Heart left ventricle (tissue), 13 donors: ENCODE measurements around the gene FLVCR2.

Experiments
- POLR2A ChIP-seq, 2 donors: fragments of 450-650 bp; IDR thresholded peaks; one replicate each; pipeline ENCODE4 v1.6.1; 2017; ENCODE audit warnings: antibody characterized with exemption in 2 of 2, mild to moderate bottlenecking in 2 of 2, moderate library complexity in 2 of 2
- TF ChIP-seq, protein P1 (sequence below), 12 donors: fragments of 200-600 bp; sonication (generic) in 4 of 12; IDR thresholded peaks; one replicate each; pipeline versions ENCODE4 v1.5.0 to v1.8.0; 2018 to 2022; ENCODE audit warnings: antibody characterized with exemption in 12 of 12, mild to moderate bottlenecking in 5 of 12
- donor health status: ischemic (EF 13 %, LVEDD 7.1; RV severe dilation, severe dysfunction).
- donor health status: DM: no; HTN: yes; CAD: no.
- donor health status: DM: no; HTN: no; CAD: no.
- donor health status: ischemic (EF 25% LVEDD 6.9; RV normal size, moderate dysfunction).
- donor health status: ischemic (EF 25% LVEDD 5.7; RV mildly dilated, moderate dysfunction).
- donor health status: ischemic (EF 35%, LVEDD 5.7; RV mildly dilated, moderate dysfunction).
- donor health status: nonischemic (EF 11% LVEDD 7.7; RV severe dilation, severe dysfunction).
- donor health status: DM: yes; HTN: yes; CAD: no.
- donor health status: PGD.
- donor health status: ischemic (EF 29% LVEDD 5.4; RV normal size, mild dysfunction).
- donor health status: nonischemic (EF 23%, LVEDD 6.1; RV moderate dilation, normal function).

DNA sequence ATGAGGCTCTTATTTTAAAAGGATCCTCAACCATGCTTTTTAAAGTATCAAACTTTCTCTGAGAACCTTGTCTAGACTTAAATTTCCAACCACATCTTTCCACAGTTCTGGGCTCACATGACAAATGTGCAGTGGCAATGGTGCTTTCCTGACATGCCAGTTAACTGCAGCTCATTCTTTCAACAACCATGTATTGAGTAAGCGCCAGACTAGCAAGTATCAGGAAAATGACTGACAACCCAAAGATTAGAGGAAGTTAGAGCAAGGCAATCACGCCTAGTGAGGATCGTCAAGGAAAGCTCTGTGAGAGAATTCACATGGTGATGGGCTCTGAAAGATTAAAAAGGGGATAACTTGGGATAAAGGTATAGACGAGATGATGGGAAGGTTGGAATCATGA, 35.8 kb downstream of the FLVCR2 start:
- TF ChIP-seq POLR2A (IDR thresholded peaks at IDR 0.05), result no peak
- TF ChIP-seq, protein P1, sequence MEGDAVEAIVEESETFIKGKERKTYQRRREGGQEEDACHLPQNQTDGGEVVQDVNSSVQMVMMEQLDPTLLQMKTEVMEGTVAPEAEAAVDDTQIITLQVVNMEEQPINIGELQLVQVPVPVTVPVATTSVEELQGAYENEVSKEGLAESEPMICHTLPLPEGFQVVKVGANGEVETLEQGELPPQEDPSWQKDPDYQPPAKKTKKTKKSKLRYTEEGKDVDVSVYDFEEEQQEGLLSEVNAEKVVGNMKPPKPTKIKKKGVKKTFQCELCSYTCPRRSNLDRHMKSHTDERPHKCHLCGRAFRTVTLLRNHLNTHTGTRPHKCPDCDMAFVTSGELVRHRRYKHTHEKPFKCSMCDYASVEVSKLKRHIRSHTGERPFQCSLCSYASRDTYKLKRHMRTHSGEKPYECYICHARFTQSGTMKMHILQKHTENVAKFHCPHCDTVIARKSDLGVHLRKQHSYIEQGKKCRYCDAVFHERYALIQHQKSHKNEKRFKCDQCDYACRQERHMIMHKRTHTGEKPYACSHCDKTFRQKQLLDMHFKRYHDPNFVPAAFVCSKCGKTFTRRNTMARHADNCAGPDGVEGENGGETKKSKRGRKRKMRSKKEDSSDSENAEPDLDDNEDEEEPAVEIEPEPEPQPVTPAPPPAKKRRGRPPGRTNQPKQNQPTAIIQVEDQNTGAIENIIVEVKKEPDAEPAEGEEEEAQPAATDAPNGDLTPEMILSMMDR (IDR thresholded peaks at IDR 0.05), result no peak
